ENCODE measurements around the gene CHAT. TPM values are rescaled to one million over a fixed set of nuclear protein-coding genes. Genes with fewer than 3 reads are reported as not detected.

CHAT gene
- total and polyA plus RNA-seq, 9 donors, result 0.32 TPM; not detected in 8

DNA sequence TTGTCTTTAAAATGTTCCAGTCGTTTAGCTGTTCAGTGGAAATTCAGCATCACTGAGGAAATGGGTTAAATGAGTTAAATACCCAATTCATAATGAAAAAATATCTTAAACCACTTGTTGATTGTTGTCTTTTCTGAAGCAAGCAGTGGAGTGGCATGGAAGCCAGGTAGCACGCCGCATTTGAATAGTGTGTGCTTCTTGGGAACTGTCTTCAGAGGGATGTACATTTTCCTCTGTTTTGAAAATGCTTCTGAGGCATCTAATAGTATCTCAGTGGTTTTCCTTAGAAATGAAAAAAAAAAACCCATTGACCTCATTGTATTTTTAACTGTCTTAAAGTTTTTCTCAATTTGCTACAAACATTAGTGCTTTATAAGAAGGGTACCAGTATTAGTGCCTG is 93.7 kb downstream of the CHAT start:
- no peaks in the 10 kb centered on the region for H3K9me3 ChIP-seq (replicated peaks; ENCODE audit: control insufficient read depth, low read depth, low read length)

DNA sequence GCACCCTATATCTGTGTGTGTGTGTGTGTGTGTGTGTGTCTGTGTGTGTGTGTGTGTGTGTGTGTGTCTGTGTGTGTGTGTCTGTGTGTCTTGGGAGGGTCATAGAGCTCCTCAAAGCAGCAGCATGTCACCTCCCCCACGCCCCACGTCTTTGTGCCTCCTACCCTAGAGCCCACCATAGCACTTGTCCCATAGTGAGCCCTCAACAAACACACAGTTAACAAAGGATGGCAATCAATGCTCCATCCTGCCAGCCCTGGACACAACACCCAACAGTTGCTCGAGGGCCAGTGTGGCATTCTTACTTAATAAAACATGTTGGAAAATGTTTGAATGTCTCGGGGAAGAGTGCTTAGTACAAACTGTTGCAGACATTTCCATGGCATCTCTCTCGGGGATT is 96.1 kb downstream of the CHAT start:
- no peaks in the 10 kb centered on the region for H3K4me1 ChIP-seq (ENCODE audit: control insufficient read depth, insufficient read depth, low read length)

More for the DNA sequence above, 93.7 kb downstream of the CHAT start:
- no peak overlapping the region for H3K4me3 ChIP-seq (ENCODE audit: low read length)
- H3K36me3 ChIP-seq (ENCODE audit: control insufficient read depth, insufficient read depth, low read length), result no peaks in the 10 kb centered on the region
- WGBS (ENCODE audit: insufficient coverage), result no CpG with 5 or more reads among the region's 3 CpGs
- H3K27ac ChIP-seq (ENCODE audit: low read length), result no peak overlapping the region
- no peaks in the 10 kb centered on the region for H3K4me1 ChIP-seq (ENCODE audit: control insufficient read depth, insufficient read depth, low read length)
- no peaks in the 10 kb centered on the region for H3K27me3 ChIP-seq (ENCODE audit: control insufficient read depth, insufficient read depth, low read length)
- no peak for DNase-seq

DNA sequence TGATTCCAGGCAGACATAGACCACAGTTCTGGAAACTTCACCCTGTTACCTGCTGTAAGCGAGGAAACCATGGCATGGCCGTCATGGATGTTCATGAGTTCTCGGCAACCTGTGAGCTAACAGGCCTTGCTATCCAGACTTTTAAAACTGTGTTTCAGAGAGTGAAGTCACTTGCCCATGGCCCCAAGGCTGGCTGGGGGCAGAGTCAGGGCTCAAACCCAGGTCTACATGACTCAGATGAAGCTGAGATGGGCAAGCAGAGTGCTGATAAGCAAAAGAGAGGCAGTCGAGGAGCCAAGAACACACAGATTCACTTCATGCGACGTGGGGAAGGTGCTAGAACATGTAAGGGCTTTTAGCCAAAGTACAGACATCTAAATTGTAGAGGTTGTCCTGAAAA is 97.1 kb downstream of the CHAT start:
- WGBS (ENCODE audit: insufficient coverage), result 78% methylated on average over 6 of the region's 6 CpGs
- no peak overlapping the region for H3K4me3 ChIP-seq (ENCODE audit: low read length)
- H3K27ac ChIP-seq (ENCODE audit: low read length), result no peak overlapping the region

More for the DNA sequence above, 96.1 kb downstream of the CHAT start:
- Histone ChIP-seq H3K36me3 (ENCODE audit: control insufficient read depth, insufficient read depth, low read length) (no peaks in the 10 kb centered on the region), H3K9me3 (replicated peaks; ENCODE audit: control insufficient read depth, low read depth, low read length) (no peaks in the 10 kb centered on the region), H3K27me3 (ENCODE audit: control insufficient read depth, insufficient read depth, low read length) (no peaks in the 10 kb centered on the region), H3K4me3 (ENCODE audit: low read length) (no peak overlapping the region), H3K27ac (ENCODE audit: low read length) (no peak overlapping the region)
- no peak for DNase-seq
- WGBS (ENCODE audit: insufficient coverage), result 76% methylated on average over 2 of the region's 5 CpGs

DNA sequence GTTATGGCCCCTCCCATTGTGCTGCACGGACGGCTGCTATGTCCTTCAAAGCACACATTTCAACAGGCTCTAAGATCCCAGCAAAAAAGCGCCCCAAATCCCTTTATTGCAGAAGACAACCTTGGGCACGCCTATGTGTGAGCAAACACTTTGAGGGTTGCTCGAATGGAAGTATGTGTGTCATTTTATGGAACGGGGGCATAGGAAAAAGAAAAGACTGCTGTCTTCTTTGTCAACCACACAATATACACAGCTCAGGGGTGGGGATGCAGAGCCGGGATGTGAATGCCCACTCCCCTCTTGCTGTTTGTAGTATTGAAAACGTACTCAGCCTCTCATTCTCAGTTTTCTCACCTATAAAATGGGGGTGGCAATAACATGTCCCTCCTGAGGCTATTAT is 97.6 kb downstream of the CHAT start:
- no peaks in the 10 kb centered on the region for H3K4me1 ChIP-seq (ENCODE audit: control insufficient read depth, insufficient read depth, low read length)
- no CpG with 5 or more reads among the region's 8 CpGs for WGBS (ENCODE audit: insufficient coverage)

More for the DNA sequence above, 97.1 kb downstream of the CHAT start:
- Histone ChIP-seq H3K9me3 (replicated peaks; ENCODE audit: control insufficient read depth, low read depth, low read length) (no peaks in the 10 kb centered on the region), H3K27me3 (ENCODE audit: control insufficient read depth, insufficient read depth, low read length) (no peaks in the 10 kb centered on the region), H3K4me1 (ENCODE audit: control insufficient read depth, insufficient read depth, low read length) (no peaks in the 10 kb centered on the region), H3K36me3 (ENCODE audit: control insufficient read depth, insufficient read depth, low read length) (no peaks in the 10 kb centered on the region)
- DNase-seq, result no peak

DNA sequence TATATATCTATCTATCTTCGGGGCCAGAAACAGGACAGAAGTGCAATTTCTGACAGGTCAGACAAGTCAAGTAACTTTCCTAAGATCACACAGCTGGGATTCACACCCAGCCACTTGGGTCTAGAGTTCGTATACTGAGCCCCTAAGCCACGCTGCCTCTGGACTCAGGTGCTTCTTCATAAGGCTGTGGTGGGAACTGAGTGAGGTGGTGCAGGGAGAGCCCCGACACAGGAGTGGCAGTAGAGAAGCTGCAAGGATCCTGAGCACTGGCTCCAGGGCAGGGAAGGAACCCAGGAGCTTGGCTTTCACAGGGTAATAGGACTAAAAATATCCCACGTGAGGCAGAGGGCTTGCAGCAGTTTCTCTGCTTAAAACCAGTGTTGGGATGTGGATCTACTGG is 99.4 kb downstream of the CHAT start:
- no peak overlapping the region for H3K27ac ChIP-seq (ENCODE audit: low read length)
- H3K27me3 ChIP-seq (ENCODE audit: control insufficient read depth, insufficient read depth, low read length), result no peaks in the 10 kb centered on the region
- DNase-seq, result no peak
- H3K4me3 ChIP-seq (ENCODE audit: low read length), result no peak overlapping the region
- H3K4me1 ChIP-seq (ENCODE audit: control insufficient read depth, insufficient read depth, low read length), result no peaks in the 10 kb centered on the region
- no peaks in the 10 kb centered on the region for H3K9me3 ChIP-seq (replicated peaks; ENCODE audit: control insufficient read depth, low read depth, low read length)
- WGBS (ENCODE audit: insufficient coverage), result 40% methylated on average over 1 of the region's 5 CpGs
- no peaks in the 10 kb centered on the region for H3K36me3 ChIP-seq (ENCODE audit: control insufficient read depth, insufficient read depth, low read length)

More for the DNA sequence above, 97.6 kb downstream of the CHAT start:
- Histone ChIP-seq H3K9me3 (replicated peaks; ENCODE audit: control insufficient read depth, low read depth, low read length) (no peaks in the 10 kb centered on the region), H3K4me3 (ENCODE audit: low read length) (no peak overlapping the region), H3K27me3 (ENCODE audit: control insufficient read depth, insufficient read depth, low read length) (no peaks in the 10 kb centered on the region), H3K27ac (ENCODE audit: low read length) (no peak overlapping the region), H3K36me3 (ENCODE audit: control insufficient read depth, insufficient read depth, low read length) (no peaks in the 10 kb centered on the region)
- DNase-seq, result no peak

Other genes starting within 250 kb of the CHAT start
- not detected for gene DRGX, start 217.9 kb upstream of the CHAT start, total RNA-seq
- gene DRGX, start 217.9 kb upstream of the CHAT start, polyA plus RNA-seq (ENCODE audit: insufficient read depth in 1 of 8, insufficient read length in 8 of 8, low replicate concordance in 1 of 8), result not detected
- gene ERCC6, start 74.9 kb upstream of the CHAT start, total RNA-seq, result 9.4 TPM
- gene ERCC6, start 74.9 kb upstream of the CHAT start, polyA plus RNA-seq (ENCODE audit: insufficient read depth in 1 of 8, insufficient read length in 8 of 8, low replicate concordance in 1 of 8), result 10 to 100 TPM in 1 of 8 donors, 1 to 10 TPM in 7; 7.5 to 10.6 (median 9.2) TPM
- not detected for gene SLC18A3, start 3.7 kb upstream of the CHAT start, total RNA-seq
- under 1 TPM in 1 of 8 donors, not detected in 7; 0.16 TPM for gene SLC18A3, start 3.7 kb upstream of the CHAT start, polyA plus RNA-seq (ENCODE audit: insufficient read depth in 1 of 8, insufficient read length in 8 of 8, low replicate concordance in 1 of 8)
- gene C10orf53, start 65.6 kb downstream of the CHAT start, total RNA-seq, result not detected
- not detected for gene C10orf53, start 65.6 kb downstream of the CHAT start, polyA plus RNA-seq (ENCODE audit: insufficient read depth in 1 of 8, insufficient read length in 8 of 8, low replicate concordance in 1 of 8)
- gene OGDHL, start 148.3 kb downstream of the CHAT start, total RNA-seq, result 0.31 TPM
- 1 to 10 TPM in 1 of 8 donors, under 1 TPM in 7; 0.26 to 2.1 (median 0.43) TPM for gene OGDHL, start 148.3 kb downstream of the CHAT start, polyA plus RNA-seq (ENCODE audit: insufficient read depth in 1 of 8, insufficient read length in 8 of 8, low replicate concordance in 1 of 8)

Measured in muscle of leg (tissue), 11 donors.